Occipital lobe (tissue), 2 donors: ENCODE measurements around the gene COL12A1. TPM values are rescaled to one million over a fixed set of nuclear protein-coding genes. Genes with fewer than 3 reads are reported as not detected.

Source experiments
- DNase-seq: peaks from one replicate; lab custom pipeline; 2025; lab: John Stamatoyannopoulos, UW
- total RNA-seq: library from RNA; depleted of rRNA; stranded (reverse); fragments of >200 nt; gene quantifications from one replicate; pipeline ENCODE4 v1.2.3, GENCODE V29; 2014

Gene COL12A1
- total RNA-seq, 1 donor from 2014 or later: 36.2 TPM

DNA sequence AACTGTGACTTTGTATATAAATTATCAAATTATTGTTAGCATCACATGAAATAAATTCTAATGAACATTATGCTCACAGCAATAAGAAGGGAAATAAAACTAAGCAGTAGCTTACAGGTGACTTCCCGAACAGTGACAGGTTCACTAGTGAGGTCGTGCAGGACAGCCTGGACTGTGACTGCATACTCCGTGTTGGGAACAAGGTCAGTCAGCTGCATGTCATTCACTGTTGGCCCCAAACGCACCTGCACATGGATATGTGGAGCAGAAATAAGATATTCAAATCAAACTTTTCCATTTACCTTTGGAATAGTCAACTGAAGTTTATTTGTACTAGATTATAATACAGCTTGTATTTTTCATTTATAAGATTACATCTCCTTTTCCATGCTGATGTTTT is 60.6 kb downstream of the COL12A1 start:
- DNase-seq: no peak

DNA sequence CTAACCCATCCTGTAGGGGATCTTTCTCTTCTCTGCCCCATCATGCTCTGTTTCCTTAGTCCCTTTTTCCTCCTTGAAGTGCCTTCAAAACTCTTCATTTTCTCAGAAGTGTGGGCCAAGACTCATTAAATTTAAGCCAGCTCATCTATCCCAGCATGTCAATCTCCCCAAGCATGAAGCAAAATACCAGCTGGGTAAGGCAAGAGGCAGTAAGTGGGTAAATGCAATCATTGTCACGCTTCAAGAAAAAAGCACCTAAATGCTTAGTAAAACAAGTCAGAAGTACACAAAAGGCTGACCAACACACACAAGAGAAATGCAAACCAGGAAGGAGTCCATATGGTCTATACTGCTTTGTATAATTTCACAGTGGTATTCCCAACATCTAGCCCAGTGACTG is 61.5 kb downstream of the COL12A1 start:
- DNase-seq: no peak

DNA sequence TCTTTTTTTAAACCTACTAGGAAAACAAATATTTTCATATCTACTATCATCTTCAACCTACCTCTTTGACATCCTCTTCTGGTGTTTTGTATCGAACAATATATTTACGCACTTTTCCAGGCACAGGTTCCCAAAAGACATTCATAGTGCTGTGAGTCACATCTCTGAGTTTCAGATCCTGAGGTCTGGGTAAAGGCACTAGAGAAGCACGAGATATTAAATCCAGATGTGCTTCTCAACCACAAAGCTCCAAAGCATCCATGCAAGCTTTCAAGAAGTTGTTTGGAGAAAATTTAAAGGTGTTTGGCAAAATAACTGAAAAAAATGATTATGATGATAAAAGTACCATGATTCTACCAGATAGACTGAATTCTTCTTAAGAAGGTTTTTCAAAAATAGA is 62.7 kb downstream of the COL12A1 start:
- DNase-seq: no peak

DNA sequence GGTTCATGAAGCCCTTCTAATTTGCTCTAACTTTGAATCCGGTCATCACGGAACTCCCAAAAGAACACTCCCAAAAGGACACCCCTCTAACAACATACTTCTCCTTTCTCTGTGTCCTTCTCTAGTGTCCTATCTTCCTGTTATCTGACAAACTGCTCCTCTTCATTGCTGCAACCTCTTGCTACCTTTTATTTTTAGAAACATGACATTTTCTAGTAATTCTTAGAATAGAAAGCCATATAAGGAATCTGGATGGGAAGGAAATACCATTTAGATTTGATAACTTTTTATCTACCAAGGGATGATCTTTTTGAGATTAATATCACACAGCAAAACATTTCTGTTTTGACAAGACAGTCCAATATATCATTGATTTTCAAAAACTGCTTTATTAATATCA is 63.1 kb downstream of the COL12A1 start:
- no peak for DNase-seq

DNA sequence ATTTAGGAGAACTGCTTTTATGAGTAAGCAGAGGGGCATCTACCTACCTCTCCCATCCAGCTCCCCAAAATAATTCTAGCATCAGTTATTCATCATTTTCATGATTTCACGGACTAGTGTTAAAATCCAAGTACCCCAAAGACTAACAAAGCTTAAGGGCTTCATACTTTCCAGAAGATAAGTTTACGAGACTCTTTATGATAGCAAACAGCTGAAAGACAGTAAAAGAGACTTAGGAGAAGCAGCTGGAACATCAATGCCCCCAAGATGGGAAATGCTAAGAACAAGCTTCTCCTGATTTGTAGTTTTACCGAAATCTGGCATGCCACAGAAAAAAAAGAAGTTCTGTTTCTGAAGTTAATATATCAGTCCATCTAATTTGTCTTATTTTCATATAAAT is 70.0 kb downstream of the COL12A1 start:
- DNase-seq: no peak

DNA sequence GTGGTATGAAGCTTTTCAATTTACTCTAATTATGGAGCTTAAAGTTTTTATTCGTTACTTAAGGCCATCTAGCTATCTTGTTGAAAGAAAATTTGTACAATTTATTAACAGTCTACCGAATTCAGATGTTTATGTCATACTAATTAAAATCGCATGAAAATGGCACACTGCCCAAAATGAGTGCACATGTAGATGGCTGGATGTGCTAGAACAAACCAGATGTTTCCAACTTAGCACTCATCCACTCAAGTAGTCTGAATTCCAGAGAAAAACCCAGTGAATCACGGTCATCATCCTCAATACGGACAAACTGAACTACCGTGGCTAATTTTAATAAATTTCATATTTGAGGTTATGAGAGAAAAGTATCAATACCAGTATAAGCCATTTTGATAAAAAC is 70.4 kb downstream of the COL12A1 start:
- DNase-seq: no peak

- DNase-seq: no peak
Measured at GRCh38 chr6:75130784-75131183, 75.1 kb downstream of the COL12A1 start.

- DNase-seq: no peak
Measured at GRCh38 chr6:75128878-75129570, 76.8 kb downstream of the COL12A1 start.

GRCh38 chr6:75126518-75126917 is 79.3 kb downstream of the COL12A1 start:
- no peak for DNase-seq

GRCh38 chr6:75124983-75125382 is 80.9 kb downstream of the COL12A1 start:
- no peak for DNase-seq

DNA sequence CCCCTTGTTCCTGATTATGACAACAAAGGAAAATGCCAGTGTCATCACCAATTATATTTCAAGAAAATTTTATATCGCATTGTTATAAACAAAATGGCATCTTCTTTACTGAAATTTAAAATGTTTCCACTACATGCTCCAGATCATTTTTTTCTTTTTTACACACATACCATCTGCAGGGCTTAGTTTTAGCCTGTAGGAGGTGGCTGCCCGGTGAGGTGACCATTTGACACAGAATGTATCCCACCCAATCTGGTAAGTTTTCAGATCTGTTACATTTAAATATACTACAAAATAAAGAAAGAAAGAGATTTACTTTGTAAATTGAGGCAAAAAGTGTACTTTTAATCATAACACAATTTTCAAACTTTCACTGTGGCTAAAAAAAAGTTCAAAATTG is 81.8 kb downstream of the COL12A1 start:
- DNase-seq: no peak

DNA sequence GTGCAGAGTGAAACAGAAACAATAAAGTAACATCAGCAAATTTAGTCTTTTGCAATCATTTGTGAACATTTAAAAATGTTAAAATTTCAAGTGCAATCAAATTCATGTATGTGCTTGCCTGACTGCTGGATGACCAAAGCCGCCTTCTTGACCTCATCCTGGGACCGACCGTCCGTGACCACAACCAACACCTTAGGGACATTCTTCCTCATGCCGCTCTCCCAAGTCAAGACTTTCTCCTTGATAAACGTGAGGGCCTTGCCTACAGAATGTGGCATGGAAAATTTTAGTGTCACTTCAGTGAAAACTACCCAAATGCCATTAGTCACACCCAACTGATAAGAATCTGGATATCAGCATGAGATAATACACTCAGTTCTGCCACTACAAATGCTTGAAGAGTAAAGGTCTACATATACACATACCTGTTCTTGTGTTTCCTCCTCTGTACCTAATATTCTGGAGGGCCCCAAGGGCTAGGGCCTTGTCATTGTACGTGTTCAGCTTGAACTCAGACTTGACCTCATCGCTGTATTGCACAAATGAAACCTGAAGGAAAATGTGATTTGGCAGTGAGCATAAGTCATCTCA is 86.8 kb downstream of the COL12A1 start:
- DNase-seq: no peak

GRCh38 chr6:75117701-75118100 is 88.2 kb downstream of the COL12A1 start:
- DNase-seq: no peak

DNA sequence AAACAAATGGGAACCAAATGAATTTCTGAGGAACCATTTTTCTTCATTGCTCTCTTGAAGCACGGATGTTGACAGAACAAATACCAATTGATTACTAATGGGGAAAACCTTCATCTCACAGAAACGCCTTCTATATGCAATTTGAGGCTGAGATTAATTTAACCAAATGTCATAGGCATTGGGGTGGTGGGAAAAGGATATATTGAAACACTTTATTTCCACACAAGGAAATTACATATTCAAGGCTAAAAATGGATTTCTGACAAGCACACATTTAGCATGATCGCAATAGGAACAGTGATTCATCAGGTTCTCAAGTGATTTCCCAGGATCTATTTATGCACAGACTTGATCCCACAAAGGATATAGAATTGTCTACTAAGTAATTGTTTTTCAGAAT is 88.9 kb downstream of the COL12A1 start:
- no peak for DNase-seq

DNA sequence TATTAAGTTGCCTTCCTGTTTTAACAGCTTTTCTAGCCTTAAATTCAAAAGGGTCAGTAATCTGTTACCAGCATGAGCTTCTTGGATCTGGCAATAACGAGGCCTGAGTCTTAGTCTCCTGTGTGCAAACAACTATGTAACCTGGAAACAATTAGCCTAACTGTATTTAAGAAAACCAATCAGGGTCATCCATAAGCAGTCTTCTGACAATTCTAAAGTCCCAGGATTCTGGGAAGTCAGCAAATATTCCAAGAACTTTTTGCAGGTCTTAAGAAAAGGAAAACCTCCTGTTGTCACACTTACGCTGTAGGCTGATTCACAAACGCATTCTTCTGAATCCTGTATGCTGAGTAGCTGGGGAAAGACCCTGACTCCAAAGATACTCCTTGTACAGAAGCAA is 90.4 kb downstream of the COL12A1 start:
- DNase-seq: no peak

- DNase-seq: no peak
Measured at GRCh38 chr6:75114806-75115205, 91.0 kb downstream of the COL12A1 start.

DNA sequence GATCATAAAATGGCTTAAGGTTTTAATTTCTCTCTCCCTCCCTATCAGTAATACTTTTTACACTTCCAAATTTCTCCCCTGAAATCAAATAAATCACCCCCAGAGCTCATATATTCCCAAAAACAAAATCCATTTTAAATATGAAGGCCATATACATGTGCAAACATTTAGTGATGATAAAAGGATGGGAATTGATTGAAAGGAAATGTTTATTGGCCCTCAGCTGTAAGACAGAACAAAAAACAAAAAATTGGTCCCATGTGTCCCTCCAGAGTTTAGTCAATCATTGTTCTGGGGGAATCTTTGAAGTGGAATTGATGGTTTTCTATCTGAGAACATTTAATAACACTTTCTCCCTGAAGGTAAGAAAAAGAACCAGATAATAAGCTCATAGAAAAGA is 91.7 kb downstream of the COL12A1 start:
- no peak for DNase-seq

- DNase-seq: no peak
Measured at GRCh38 chr6:75113446-75113845, 92.4 kb downstream of the COL12A1 start.

- DNase-seq: no peak
Measured at GRCh38 chr6:75109765-75110164, 96.1 kb downstream of the COL12A1 start.

GRCh38 chr6:75109022-75109421 is 96.8 kb downstream of the COL12A1 start:
- no peak for DNase-seq

- DNase-seq: no peak
Measured at GRCh38 chr6:75108333-75108974, 97.4 kb downstream of the COL12A1 start.

- DNase-seq: no peak
Measured at GRCh38 chr6:75107913-75108312, 97.9 kb downstream of the COL12A1 start.

DNA sequence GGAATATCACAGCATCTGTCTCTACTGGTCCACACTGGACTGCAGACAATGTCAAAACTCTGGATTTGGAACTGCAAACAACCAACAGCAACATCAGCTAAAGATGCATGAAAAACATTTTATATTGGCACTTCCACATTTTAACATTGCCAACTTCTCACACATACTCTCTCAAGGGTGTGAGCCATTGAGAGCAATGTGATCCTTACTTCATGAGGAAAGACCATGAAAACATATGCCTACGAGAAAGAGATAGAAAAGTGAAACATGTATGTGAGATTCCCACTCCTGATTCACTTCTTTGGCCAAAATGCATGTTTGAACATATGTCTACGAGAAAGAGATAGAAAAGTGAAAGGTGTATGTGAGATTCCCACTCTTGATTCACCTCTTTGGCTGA is 99.4 kb downstream of the COL12A1 start:
- DNase-seq: no peak
